GM12891 (cell line): ENCODE data around the gene CAMTA1.

Experiments used
- POLR2A ChIP-seq: IDR thresholded peaks from 2 replicates; pipeline ENCODE4 v1.6.1; 2011; ENCODE audit warnings: low read depth, low read length, control low read depth
- POLR2AphosphoS5 ChIP-seq: IDR thresholded peaks from 2 replicates; pipeline ENCODE4 v1.6.1; 2011; ENCODE audit warnings: low read depth, low read length, control low read depth
- POU2F2 ChIP-seq: IDR thresholded peaks from 2 replicates; pipeline ENCODE4 v1.6.1; 2011; ENCODE audit warnings: low read depth, mild to moderate bottlenecking, control low read depth, low read length, moderate library complexity
- TAF1 ChIP-seq: IDR thresholded peaks from 2 replicates; pipeline ENCODE4 v1.6.1; 2011; ENCODE audit warnings: low read depth, low read length, control low read depth

GRCh38 chr1:7632176-7632575 is 846.9 kb downstream of the CAMTA1 start:
- TF ChIP-seq TAF1 (no peak), POLR2AphosphoS5 (no peak), POLR2A (no peak), POU2F2 (no peak)
